Activated CD8-positive, alpha-beta memory T cell treated with anti-CD3 and anti-CD28 coated beads, Interleukin-2, amount 50 U/mL, for 48 hours (primary cell): ENCODE measurements around the gene DNAAF8.

Experiments
- DNase-seq: peaks from one replicate; pipeline ENCODE4 v3.0.0-alpha.2; 2020

DNAAF8 gene

GRCh38 chr16:4785758-4786433, 51.6 kb downstream of the DNAAF8 start:
- no peak for DNase-seq

- no peak for DNase-seq
Measured at GRCh38 chr16:4787068-4787467, 52.7 kb downstream of the DNAAF8 start.

- DNase-seq: no peak
Measured at GRCh38 chr16:4787627-4788482, 53.5 kb downstream of the DNAAF8 start, which contains the start of gene SEPTIN12. Gene SEPTIN12 (minus strand): TSS chr16:4788345. CDS start chr16:4787645, 700 bp downstream.

- DNase-seq: no peak
Measured at GRCh38 chr16:4788489-4788889, 54.2 kb downstream of the DNAAF8 start.

- no peak for DNase-seq
Measured at GRCh38 chr16:4788910-4789309, 54.6 kb downstream of the DNAAF8 start.

GRCh38 chr16:4790261-4790660, 55.9 kb downstream of the DNAAF8 start:
- no peak for DNase-seq

- DNase-seq: no peak
Measured at GRCh38 chr16:4790871-4791270, 56.5 kb downstream of the DNAAF8 start.

GRCh38 chr16:4792951-4793513, 58.7 kb downstream of the DNAAF8 start:
- no peak for DNase-seq

GRCh38 chr16:4795181-4795827, 61.0 kb downstream of the DNAAF8 start, which contains the start of gene SMIM22:
Gene SMIM22 (plus strand): TSS chr16:4795369. CDS start chr16:4795735, 366 bp downstream.
- no peak for DNase-seq

GRCh38 chr16:4795828-4796572, 61.7 kb downstream of the DNAAF8 start:
- DNase-seq: no peak

- no peak for DNase-seq
Measured at GRCh38 chr16:4796982-4797804, 62.9 kb downstream of the DNAAF8 start.

GRCh38 chr16:4797805-4798252, 63.5 kb downstream of the DNAAF8 start:
- no peak for DNase-seq

GRCh38 chr16:4798456-4798855, 64.1 kb downstream of the DNAAF8 start:
- DNase-seq: no peak
